Liver (tissue), 9 donors: ENCODE results near the gene PLOD3. TPM values are rescaled to one million over a fixed set of nuclear protein-coding genes. Genes with fewer than 3 reads are reported as not detected.

ENCODE experiments used
- DNase-seq: peaks from one replicate; pipeline ENCODE4 v3.0.0-alpha.2; 2017; ENCODE audit warnings: low spot score
- H3K27ac ChIP-seq, 2 donors: one replicate each; pipeline ENCODE4 v1.7.0; 2013; ENCODE audit warnings: inconsistent platforms in 2 of 2, low read length in 2 of 2, control low read depth in 1 of 2, low read depth in 1 of 2, mild to moderate bottlenecking in 1 of 2
- H3K27me3 ChIP-seq, 4 donors: one replicate each; pipeline versions ENCODE4 v1.6.1 to v1.7.0; 2013; ENCODE audit warnings: low read length in 3 of 4, inconsistent platforms in 1 of 4, mild to moderate bottlenecking in 1 of 4, moderate library complexity in 1 of 4; ENCODE audit not compliant: control insufficient read depth in 4 of 4, insufficient read depth in 4 of 4
- H3K36me3 ChIP-seq, 4 donors: one replicate each; pipeline versions ENCODE4 v1.6.1 to v1.7.0; 2013; ENCODE audit warnings: low read length in 3 of 4, mild to moderate bottlenecking in 3 of 4, low read depth in 1 of 4, moderate library complexity in 1 of 4; ENCODE audit not compliant: control insufficient read depth in 4 of 4, insufficient read depth in 3 of 4
- H3K4me1 ChIP-seq, 4 donors: one replicate each; pipeline versions ENCODE4 v1.6.1 to v1.7.0; 2013; ENCODE audit warnings: low read length in 3 of 4, mild to moderate bottlenecking in 3 of 4, moderate library complexity in 1 of 4; ENCODE audit not compliant: control insufficient read depth in 4 of 4, insufficient read depth in 4 of 4
- H3K4me3 ChIP-seq, 3 donors: one replicate each; pipeline versions ENCODE4 v1.6.1 to v1.7.0; 2013; ENCODE audit warnings: low read length in 3 of 3, control low read depth in 1 of 3, low read depth in 1 of 3, mild to moderate bottlenecking in 1 of 3
- H3K9ac ChIP-seq, 2 donors: one replicate each; pipeline ENCODE4 v1.7.0; 2013; ENCODE audit warnings: low read length in 2 of 2, mild to moderate bottlenecking in 2 of 2, moderate library complexity in 2 of 2, control low read depth in 1 of 2, low read depth in 1 of 2
- H3K9me3 ChIP-seq, 4 donors: one replicate each; pipeline versions ENCODE4 v1.6.1 to v1.7.0; 2013; ENCODE audit warnings: low read length in 3 of 4; ENCODE audit not compliant: control insufficient read depth in 4 of 4
- EGR1 ChIP-seq, 2 donors: IDR thresholded peaks; 2 replicates each; pipeline ENCODE4 v1.6.1; 2016 to 2018; ENCODE audit warnings: antibody characterized with exemption in 2 of 2, low read depth in 2 of 2
- FOXA1 ChIP-seq: IDR thresholded peaks from 2 replicates; pipeline ENCODE4 v1.6.1; 2016; ENCODE audit warnings: antibody characterized with exemption
- FOXA2 ChIP-seq: IDR thresholded peaks from 2 replicates; pipeline ENCODE4 v1.6.1; 2016; ENCODE audit warnings: antibody characterized with exemption
- GABPA ChIP-seq, 2 donors: IDR thresholded peaks in 1 of 2; conservative IDR thresholded peaks in 1 of 2; 2 replicates each; pipeline ENCODE4 v1.6.1; 2016; ENCODE audit warnings: antibody characterized with exemption in 2 of 2, mild to moderate bottlenecking in 1 of 2, moderate library complexity in 1 of 2
- HNF4A ChIP-seq, 2 donors: conservative IDR thresholded peaks; 2 replicates each; pipeline ENCODE4 v1.6.1; 2016; ENCODE audit warnings: antibody characterized with exemption in 2 of 2, mild to moderate bottlenecking in 2 of 2
- HNF4G ChIP-seq: IDR thresholded peaks from 2 replicates; pipeline ENCODE4 v1.6.1; 2016; ENCODE audit warnings: antibody characterized with exemption
- JUND ChIP-seq, 2 donors: IDR thresholded peaks; 2 replicates each; pipeline ENCODE4 v1.6.1; 2016; ENCODE audit warnings: antibody characterized with exemption in 2 of 2
- RXRA ChIP-seq, 2 donors: IDR thresholded peaks; 2 replicates each; pipeline ENCODE4 v1.6.1; 2017 to 2018; ENCODE audit warnings: antibody characterized with exemption in 2 of 2, mild to moderate bottlenecking in 1 of 2
- SP1 ChIP-seq: IDR thresholded peaks from 2 replicates; pipeline ENCODE4 v1.6.1; 2018; ENCODE audit warnings: antibody characterized with exemption, mild to moderate bottlenecking
- TAF1 ChIP-seq: conservative IDR thresholded peaks from 2 replicates; pipeline ENCODE4 v1.6.1; 2016; ENCODE audit warnings: antibody characterized with exemption, mild to moderate bottlenecking
- YY1 ChIP-seq: IDR thresholded peaks from 2 replicates; pipeline ENCODE4 v1.6.1; 2016; ENCODE audit warnings: antibody characterized with exemption, mild to moderate bottlenecking
- WGBS: extraction: QIAGEN DNeasy Blood & Tissue Kit; methylation state at CpG from one replicate; pipeline ENCODE4 v1.1.7; 2013; 5-methylcytosine and 5-hydroxymethylcytosine counted together
- polyA plus RNA-seq, 2 donors: library from polyadenylated mRNA; stranded (reverse) in 1 of 2; unstranded in 1 of 2; fragments of 200-250 nt in 1 of 2; fragments of >200 nt in 1 of 2; fragmentation: Nextera tagmentation in 1 of 2; extraction: Ambion mirVana in 1 of 2; gene quantifications; one replicate each; pipeline versions ENCODE4 v1.2.1 to v1.2.3, GENCODE V29; 2013 to 2015
- total RNA-seq, 2 donors: library from RNA; depleted of rRNA; stranded (reverse); fragments of >200 nt; gene quantifications; one replicate each; pipeline ENCODE4 v1.2.3, GENCODE V29; 2014
- TF ChIP-seq, protein P1 (sequence below): IDR thresholded peaks from 2 replicates; pipeline ENCODE4 v1.6.1; 2016; ENCODE audit warnings: antibody characterized with exemption
- TF ChIP-seq, protein P2 (sequence below): fragments of 150-350 bp; IDR thresholded peaks from 2 replicates; pipeline ENCODE4 v1.5.1; 2017; ENCODE audit warnings: improper control_type of control experiment, low read depth, low read length; ENCODE audit not compliant: missing input control
- TF ChIP-seq, protein P3 (sequence below): IDR thresholded peaks from 2 replicates; pipeline ENCODE4 v1.6.1; 2016; ENCODE audit warnings: antibody characterized with exemption, mild to moderate bottlenecking
- TF ChIP-seq, protein P4 (sequence below): IDR thresholded peaks from 2 replicates; pipeline ENCODE4 v1.6.1; 2016; ENCODE audit warnings: antibody characterized with exemption
- TF ChIP-seq, protein P5 (sequence below): IDR thresholded peaks from 2 replicates; pipeline ENCODE4 v1.6.1; 2016; ENCODE audit warnings: antibody characterized with exemption
- donor health status: healthy.
- donor health status: healthy.
- donor health status: healthy.
- donor health status: healthy.
- donor health status: healthy.

Gene PLOD3
- total and polyA plus RNA-seq, 4 donors, result 19.4 to 42.9 (median 27.7) TPM

DNA sequence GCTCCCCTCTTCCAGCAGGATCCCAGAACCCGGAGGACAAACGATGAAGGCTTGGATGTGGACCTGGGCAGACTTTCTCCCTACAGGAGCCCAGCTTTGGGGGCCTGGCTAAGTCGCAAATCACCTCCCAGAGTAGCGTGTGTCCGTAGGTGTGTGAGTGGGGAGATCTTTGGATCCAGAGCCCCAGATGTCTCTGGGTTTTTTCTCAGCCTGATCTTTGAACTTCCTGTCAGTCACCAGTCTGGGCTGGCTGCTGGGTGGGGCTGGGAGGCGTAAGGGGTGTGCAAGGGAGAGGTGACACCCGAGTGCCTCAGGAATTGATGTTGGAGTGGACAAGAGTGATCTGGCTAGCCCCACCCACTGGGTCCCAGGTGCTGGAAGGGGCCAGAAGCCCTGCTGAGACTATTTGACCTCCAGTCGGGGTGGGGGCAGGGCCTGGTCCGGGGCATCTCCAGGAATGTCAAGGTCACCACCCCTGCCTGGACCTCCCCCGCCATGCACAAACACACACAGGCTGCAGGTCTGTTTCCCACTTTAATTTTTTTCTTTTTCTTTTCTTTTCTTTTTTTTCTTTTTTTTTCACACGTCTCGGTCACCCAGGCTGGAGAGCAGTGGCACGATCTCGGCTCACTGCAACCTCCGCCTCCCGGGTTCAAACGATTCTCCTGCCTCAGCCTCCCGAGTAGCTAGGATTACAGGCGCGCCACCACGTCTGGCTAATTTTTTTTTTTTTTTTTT lies 16.4 kb downstream of the PLOD3 start, which contains the start of gene MOGAT3:
TSS of gene MOGAT3 (minus strand) at position 175 of the 738 bp plus-strand sequence. CDS start 182 bp downstream, outside the sequence.
- WGBS, result 9% methylated on average over 21 of the region's 21 CpGs
- peak; percentile 19 for TF ChIP-seq YY1
- TF ChIP-seq, protein P1, sequence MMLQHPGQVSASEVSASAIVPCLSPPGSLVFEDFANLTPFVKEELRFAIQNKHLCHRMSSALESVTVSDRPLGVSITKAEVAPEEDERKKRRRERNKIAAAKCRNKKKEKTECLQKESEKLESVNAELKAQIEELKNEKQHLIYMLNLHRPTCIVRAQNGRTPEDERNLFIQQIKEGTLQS, result no peak
- no peak for TF ChIP-seq FOXA1
- TF ChIP-seq, protein P2, sequence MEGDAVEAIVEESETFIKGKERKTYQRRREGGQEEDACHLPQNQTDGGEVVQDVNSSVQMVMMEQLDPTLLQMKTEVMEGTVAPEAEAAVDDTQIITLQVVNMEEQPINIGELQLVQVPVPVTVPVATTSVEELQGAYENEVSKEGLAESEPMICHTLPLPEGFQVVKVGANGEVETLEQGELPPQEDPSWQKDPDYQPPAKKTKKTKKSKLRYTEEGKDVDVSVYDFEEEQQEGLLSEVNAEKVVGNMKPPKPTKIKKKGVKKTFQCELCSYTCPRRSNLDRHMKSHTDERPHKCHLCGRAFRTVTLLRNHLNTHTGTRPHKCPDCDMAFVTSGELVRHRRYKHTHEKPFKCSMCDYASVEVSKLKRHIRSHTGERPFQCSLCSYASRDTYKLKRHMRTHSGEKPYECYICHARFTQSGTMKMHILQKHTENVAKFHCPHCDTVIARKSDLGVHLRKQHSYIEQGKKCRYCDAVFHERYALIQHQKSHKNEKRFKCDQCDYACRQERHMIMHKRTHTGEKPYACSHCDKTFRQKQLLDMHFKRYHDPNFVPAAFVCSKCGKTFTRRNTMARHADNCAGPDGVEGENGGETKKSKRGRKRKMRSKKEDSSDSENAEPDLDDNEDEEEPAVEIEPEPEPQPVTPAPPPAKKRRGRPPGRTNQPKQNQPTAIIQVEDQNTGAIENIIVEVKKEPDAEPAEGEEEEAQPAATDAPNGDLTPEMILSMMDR, result no peak
- peak; percentile 74 to 75 for TF ChIP-seq HNF4A (conservative IDR thresholded peaks at IDR 0.05)
- TF ChIP-seq GABPA (IDR thresholded peaks at IDR 0.05 in 1 of 2, conservative IDR thresholded peaks at IDR 0.05 in 1 of 2), result no peak
- TF ChIP-seq, protein P3, sequence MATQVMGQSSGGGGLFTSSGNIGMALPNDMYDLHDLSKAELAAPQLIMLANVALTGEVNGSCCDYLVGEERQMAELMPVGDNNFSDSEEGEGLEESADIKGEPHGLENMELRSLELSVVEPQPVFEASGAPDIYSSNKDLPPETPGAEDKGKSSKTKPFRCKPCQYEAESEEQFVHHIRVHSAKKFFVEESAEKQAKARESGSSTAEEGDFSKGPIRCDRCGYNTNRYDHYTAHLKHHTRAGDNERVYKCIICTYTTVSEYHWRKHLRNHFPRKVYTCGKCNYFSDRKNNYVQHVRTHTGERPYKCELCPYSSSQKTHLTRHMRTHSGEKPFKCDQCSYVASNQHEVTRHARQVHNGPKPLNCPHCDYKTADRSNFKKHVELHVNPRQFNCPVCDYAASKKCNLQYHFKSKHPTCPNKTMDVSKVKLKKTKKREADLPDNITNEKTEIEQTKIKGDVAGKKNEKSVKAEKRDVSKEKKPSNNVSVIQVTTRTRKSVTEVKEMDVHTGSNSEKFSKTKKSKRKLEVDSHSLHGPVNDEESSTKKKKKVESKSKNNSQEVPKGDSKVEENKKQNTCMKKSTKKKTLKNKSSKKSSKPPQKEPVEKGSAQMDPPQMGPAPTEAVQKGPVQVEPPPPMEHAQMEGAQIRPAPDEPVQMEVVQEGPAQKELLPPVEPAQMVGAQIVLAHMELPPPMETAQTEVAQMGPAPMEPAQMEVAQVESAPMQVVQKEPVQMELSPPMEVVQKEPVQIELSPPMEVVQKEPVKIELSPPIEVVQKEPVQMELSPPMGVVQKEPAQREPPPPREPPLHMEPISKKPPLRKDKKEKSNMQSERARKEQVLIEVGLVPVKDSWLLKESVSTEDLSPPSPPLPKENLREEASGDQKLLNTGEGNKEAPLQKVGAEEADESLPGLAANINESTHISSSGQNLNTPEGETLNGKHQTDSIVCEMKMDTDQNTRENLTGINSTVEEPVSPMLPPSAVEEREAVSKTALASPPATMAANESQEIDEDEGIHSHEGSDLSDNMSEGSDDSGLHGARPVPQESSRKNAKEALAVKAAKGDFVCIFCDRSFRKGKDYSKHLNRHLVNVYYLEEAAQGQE, result no peak
- TF ChIP-seq RXRA (IDR thresholded peaks at IDR 0.05), result peak in 1 of 2 donors; percentile 59
- TF ChIP-seq, protein P4, sequence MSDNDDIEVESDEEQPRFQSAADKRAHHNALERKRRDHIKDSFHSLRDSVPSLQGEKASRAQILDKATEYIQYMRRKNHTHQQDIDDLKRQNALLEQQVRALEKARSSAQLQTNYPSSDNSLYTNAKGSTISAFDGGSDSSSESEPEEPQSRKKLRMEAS, result no peak
- TF ChIP-seq EGR1 (IDR thresholded peaks at IDR 0.05; ENCODE audit: low read depth in 2 of 2), result no peak
- no peak for TF ChIP-seq HNF4G
- TF ChIP-seq SP1, result peak; percentile 65
- TF ChIP-seq JUND (IDR thresholded peaks at IDR 0.05), result no peak
- TF ChIP-seq, protein P5, sequence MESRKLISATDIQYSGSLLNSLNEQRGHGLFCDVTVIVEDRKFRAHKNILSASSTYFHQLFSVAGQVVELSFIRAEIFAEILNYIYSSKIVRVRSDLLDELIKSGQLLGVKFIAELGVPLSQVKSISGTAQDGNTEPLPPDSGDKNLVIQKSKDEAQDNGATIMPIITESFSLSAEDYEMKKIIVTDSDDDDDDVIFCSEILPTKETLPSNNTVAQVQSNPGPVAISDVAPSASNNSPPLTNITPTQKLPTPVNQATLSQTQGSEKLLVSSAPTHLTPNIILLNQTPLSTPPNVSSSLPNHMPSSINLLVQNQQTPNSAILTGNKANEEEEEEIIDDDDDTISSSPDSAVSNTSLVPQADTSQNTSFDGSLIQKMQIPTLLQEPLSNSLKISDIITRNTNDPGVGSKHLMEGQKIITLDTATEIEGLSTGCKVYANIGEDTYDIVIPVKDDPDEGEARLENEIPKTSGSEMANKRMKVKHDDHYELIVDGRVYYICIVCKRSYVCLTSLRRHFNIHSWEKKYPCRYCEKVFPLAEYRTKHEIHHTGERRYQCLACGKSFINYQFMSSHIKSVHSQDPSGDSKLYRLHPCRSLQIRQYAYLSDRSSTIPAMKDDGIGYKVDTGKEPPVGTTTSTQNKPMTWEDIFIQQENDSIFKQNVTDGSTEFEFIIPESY, result no peak
- no peak for TF ChIP-seq TAF1
- no peak for TF ChIP-seq FOXA2
- H3K9me3 ChIP-seq, result no peaks in the 10 kb centered on the region
- DNase-seq, result peak; percentile 66
- H3K36me3 ChIP-seq, result peaks cover 0 to 4% (median 2%) of the 10 kb centered on the region in 4 donors
- no peaks in the 10 kb centered on the region for H3K27me3 ChIP-seq
- peak within 1 kb of the TSS in 2 of 3 donors; percentile 30 to 57 for H3K4me3 ChIP-seq
- no peak within 1 kb of the TSS for H3K9ac ChIP-seq
- peak within 1 kb of the TSS; percentile 40 to 65 for H3K27ac ChIP-seq
- peaks cover 2 to 27% (median 15%) of the 10 kb centered on the region in 4 donors for H3K4me1 ChIP-seq
